Hepatocyte (in vitro differentiated cells): ENCODE data around the gene PFN3. TPM values are rescaled to one million over a fixed set of nuclear protein-coding genes. Genes with fewer than 3 reads are reported as not detected.
A peak's percentile ranks its signal among the peaks of the same experiment; 100 is the strongest.

ENCODE experiments used
- DNase-seq: peaks from one replicate; pipeline ENCODE4 v3.0.0-alpha.2; 2016; ENCODE audit warnings: low spot score
- H2AFZ ChIP-seq: fragments of 200-600 bp; sonication (generic); 2 replicates; pipeline ENCODE4 v1.6.0; 2016; ENCODE audit warnings: antibody characterized with exemption, mild to moderate bottlenecking
- H3K27ac ChIP-seq: fragments of 200-600 bp; sonication (generic); 2 replicates; pipeline ENCODE4 v1.5.1; 2016; ENCODE audit warnings: mild to moderate bottlenecking
- H3K27me3 ChIP-seq: fragments of 200-600 bp; sonication (generic); 2 replicates; pipeline ENCODE4 v1.6.1; 2016
- H3K36me3 ChIP-seq: fragments of 200-600 bp; sonication (generic); replicated peaks from 2 replicates; pipeline ENCODE4 v1.5.1; 2016; ENCODE audit warnings: low read depth; ENCODE audit not compliant: insufficient read depth
- H3K4me1 ChIP-seq: fragments of 200-600 bp; sonication (generic); 2 replicates; pipeline ENCODE4 v1.5.1; 2016; ENCODE audit warnings: mild to moderate bottlenecking, moderate library complexity; ENCODE audit not compliant: insufficient read depth
- H3K4me2 ChIP-seq: fragments of 200-600 bp; sonication (generic); 2 replicates; pipeline ENCODE4 v1.6.0; 2016
- H3K4me3 ChIP-seq: fragments of 200-600 bp; sonication (generic); 2 replicates; pipeline ENCODE4 v1.5.1; 2016; ENCODE audit warnings: mild to moderate bottlenecking
- H3K79me2 ChIP-seq: fragments of 200-600 bp; sonication (generic); 2 replicates; pipeline ENCODE4 v1.6.0; 2017; ENCODE audit warnings: mild to moderate bottlenecking
- H3K9me2 ChIP-seq: fragments of 200-600 bp; sonication (generic); replicated peaks from 2 replicates; pipeline ENCODE4 v1.6.0; 2017; ENCODE audit warnings: mild to moderate bottlenecking; ENCODE audit not compliant: insufficient read depth
- H3K9me3 ChIP-seq: fragments of 200-600 bp; sonication (generic); 2 replicates; pipeline ENCODE4 v1.5.1; 2016; ENCODE audit warnings: low read depth, mild to moderate bottlenecking
- H4K20me1 ChIP-seq: fragments of 200-600 bp; sonication (generic); 2 replicates; pipeline ENCODE4 v1.6.0; 2016; ENCODE audit warnings: mild to moderate bottlenecking; ENCODE audit not compliant: insufficient read depth, poor library complexity, severe bottlenecking
- EZH2 ChIP-seq: fragments of 200-600 bp; sonication (generic); IDR thresholded peaks from 2 replicates; pipeline ENCODE4 v1.6.1; 2016; ENCODE audit warnings: antibody characterized with exemption, mild to moderate bottlenecking, borderline replicate concordance
- EZH2phosphoT487 ChIP-seq: fragments of 200-600 bp; sonication (generic); IDR thresholded peaks from one replicate; pipeline ENCODE4 v1.6.1; 2018; ENCODE audit warnings: antibody characterized with exemption, mild to moderate bottlenecking, low read depth, moderate library complexity; ENCODE audit not compliant: unreplicated experiment, severe bottlenecking
- WGBS: methylation state at CpG from one replicate; pipeline ENCODE4 v1.1.6; 2016; ENCODE audit warnings: low lambda C conversion rate; ENCODE audit errors: missing lambda C conversion rate; 5-methylcytosine and 5-hydroxymethylcytosine counted together
- polyA plus RNA-seq: library from polyadenylated mRNA; unstranded; fragments of >200 nt; fragmentation: Nextera tagmentation; extraction: Ambion mirVana; gene quantifications from 2 replicates; pipeline ENCODE4 v1.2.1, GENCODE V29; 2016
- total RNA-seq: library from RNA; depleted of rRNA; stranded (reverse); fragments of >200 nt; gene quantifications from 2 replicates; pipeline ENCODE4 v1.2.3, GENCODE V29; 2014
- TF ChIP-seq, protein P1 (sequence below): fragments of 200-600 bp; sonication (generic); IDR thresholded peaks from 2 replicates; pipeline ENCODE4 v1.5.1; 2016; ENCODE audit warnings: antibody characterized with exemption, mild to moderate bottlenecking; ENCODE audit not compliant: poor library complexity

The PFN3 gene
- total and polyA plus RNA-seq, 2 experiments from 2014 or later = not detected

DNA sequence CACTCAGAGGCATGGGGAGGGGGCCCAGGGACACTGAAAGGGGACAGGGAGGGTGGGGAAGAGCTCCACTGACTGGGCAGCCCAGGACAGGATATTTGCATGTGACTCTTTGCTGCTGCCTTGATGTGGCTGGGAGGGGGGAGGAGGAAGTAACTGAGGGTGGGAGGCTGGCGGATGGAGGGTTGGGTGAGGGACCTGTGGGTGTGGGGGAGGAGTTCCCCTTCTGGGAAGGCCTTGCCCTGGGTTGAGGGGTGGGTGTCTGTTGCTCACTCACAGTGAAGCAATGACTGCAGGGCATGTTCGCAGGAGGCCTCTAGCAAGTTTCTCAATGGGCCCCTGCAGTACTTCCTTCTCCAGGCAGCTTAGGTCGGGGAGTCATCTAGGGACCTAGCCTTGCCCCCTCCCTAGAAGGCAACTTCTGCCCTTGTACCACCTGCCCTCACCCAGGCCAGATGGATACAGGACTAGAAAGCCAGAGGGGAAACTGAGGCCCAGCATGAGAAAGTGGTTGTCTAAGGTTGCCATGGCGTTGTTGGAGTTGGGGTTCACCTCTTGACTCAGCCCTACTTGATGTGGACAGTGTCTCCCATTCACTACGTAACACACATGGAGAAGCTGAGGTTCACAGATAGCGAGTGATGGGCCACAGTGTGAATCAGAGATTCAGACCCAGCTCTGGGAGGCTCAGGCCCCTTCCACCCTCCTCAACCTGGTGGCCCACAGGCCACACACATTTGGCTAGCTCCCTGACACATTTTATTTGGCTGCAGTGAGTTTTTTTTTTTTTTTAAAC is 29.0 kb upstream of the PFN3 start:
- no peaks in the 10 kb centered on the region for H3K9me3 ChIP-seq
- no peak overlapping the region for H3K4me2 ChIP-seq
- TF ChIP-seq EZH2phosphoT487 (no peak), EZH2 (no peak)
- TF ChIP-seq, protein P1, sequence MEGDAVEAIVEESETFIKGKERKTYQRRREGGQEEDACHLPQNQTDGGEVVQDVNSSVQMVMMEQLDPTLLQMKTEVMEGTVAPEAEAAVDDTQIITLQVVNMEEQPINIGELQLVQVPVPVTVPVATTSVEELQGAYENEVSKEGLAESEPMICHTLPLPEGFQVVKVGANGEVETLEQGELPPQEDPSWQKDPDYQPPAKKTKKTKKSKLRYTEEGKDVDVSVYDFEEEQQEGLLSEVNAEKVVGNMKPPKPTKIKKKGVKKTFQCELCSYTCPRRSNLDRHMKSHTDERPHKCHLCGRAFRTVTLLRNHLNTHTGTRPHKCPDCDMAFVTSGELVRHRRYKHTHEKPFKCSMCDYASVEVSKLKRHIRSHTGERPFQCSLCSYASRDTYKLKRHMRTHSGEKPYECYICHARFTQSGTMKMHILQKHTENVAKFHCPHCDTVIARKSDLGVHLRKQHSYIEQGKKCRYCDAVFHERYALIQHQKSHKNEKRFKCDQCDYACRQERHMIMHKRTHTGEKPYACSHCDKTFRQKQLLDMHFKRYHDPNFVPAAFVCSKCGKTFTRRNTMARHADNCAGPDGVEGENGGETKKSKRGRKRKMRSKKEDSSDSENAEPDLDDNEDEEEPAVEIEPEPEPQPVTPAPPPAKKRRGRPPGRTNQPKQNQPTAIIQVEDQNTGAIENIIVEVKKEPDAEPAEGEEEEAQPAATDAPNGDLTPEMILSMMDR = no peak
- no peak for DNase-seq
- no peaks in the 10 kb centered on the region for H3K27me3 ChIP-seq
- H3K27ac ChIP-seq = no peak overlapping the region
- peaks cover 4% of the 10 kb centered on the region for H4K20me1 ChIP-seq
- peaks cover 9% of the 10 kb centered on the region for H3K4me1 ChIP-seq
- H3K36me3 ChIP-seq = no peaks in the 10 kb centered on the region
- H3K79me2 ChIP-seq = peaks cover 29% of the 10 kb centered on the region
- no peaks in the 10 kb centered on the region for H3K9me2 ChIP-seq
- H2AFZ ChIP-seq = no peak overlapping the region
- 87% methylated on average over 6 of the region's 6 CpGs for WGBS
- no peak overlapping the region for H3K4me3 ChIP-seq

DNA sequence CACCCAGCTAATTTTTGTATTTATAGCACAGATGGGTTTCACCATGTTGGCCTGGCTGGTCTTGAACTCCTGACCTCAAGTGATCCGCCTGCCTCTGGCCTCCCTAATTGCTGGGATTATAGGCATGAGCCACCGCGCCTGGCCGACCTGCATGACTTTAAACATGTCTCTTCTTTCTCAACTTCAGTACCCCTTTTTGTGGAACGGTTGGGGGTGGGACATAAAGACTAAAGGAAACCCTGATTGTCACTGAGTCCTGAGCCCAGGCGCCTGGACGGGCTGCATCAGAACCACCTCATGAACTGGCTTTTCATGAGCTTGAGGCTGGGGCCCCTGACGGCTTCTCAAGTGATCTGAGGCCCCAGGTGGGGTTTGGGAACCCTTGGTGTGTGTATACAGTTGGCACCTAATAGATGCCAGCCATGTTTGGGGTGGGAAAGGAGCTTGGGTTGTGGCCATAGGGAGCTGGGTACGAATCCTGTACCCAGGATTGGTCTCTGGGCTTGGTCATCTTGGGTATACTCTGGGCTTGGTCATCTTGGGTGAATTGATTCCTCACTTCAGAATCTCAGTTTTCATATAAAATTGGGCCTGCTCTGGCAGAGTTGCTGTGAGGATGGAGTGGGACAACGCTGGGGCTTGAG is 28.2 kb upstream of the PFN3 start:
- Histone ChIP-seq H4K20me1 (peaks cover 4% of the 10 kb centered on the region), H2AFZ (no peak overlapping the region), H3K36me3 (no peaks in the 10 kb centered on the region), H3K9me2 (no peaks in the 10 kb centered on the region), H3K4me3 (no peak overlapping the region), H3K27ac (no peak overlapping the region), H3K9me3 (no peaks in the 10 kb centered on the region), H3K27me3 (no peaks in the 10 kb centered on the region), H3K4me2 (no peak overlapping the region), H3K79me2 (peaks cover 29% of the 10 kb centered on the region), H3K4me1 (peaks cover 9% of the 10 kb centered on the region)
- TF ChIP-seq, protein P1 = no peak
- DNase-seq = no peak
- WGBS = 92% methylated on average over 10 of the region's 10 CpGs

- peaks cover 29% of the 10 kb centered on the region for H3K79me2 ChIP-seq
- no peaks in the 10 kb centered on the region for H3K9me2 ChIP-seq
- no peak overlapping the region for H2AFZ ChIP-seq
- H3K36me3 ChIP-seq = no peaks in the 10 kb centered on the region
- no peak for DNase-seq
- TF ChIP-seq EZH2 (no peak), EZH2phosphoT487 (no peak)
- TF ChIP-seq, protein P1 = no peak
- H3K9me3 ChIP-seq = no peaks in the 10 kb centered on the region
- H3K27me3 ChIP-seq = no peaks in the 10 kb centered on the region
- 93% methylated on average over 11 of the region's 11 CpGs for WGBS
- H4K20me1 ChIP-seq = peaks cover 4% of the 10 kb centered on the region
- H3K27ac ChIP-seq = no peak overlapping the region
- H3K4me1 ChIP-seq = peaks cover 9% of the 10 kb centered on the region
- peak overlapping the region; percentile 97 for H3K4me2 ChIP-seq
- no peak overlapping the region for H3K4me3 ChIP-seq
Measured at GRCh38 chr5:177427919-177428573, 27.6 kb upstream of the PFN3 start.
